ENCODE results near the gene CYP2D6.

DNA sequence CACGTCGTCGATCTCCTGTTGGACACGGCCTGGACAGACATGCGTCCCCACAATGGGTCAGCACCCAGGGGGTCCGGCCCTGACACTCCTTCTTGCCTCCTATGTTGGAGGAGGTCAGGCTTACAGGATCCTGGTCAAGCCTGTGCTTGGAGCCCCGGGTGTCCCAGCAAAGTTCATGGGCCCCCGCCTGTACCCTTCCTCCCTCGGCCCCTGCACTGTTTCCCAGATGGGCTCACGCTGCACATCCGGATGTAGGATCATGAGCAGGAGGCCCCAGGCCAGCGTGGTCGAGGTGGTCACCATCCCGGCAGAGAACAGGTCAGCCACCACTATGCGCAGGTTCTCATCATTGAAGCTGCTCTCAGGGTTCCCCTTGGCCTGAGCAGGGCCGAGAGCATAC lies 3.0 kb downstream of the CYP2D6 start:
- TF ChIP-seq RAD21 (IDR thresholded peaks at IDR 0.05 in 1 of 2, conservative IDR thresholded peaks at IDR 0.05 in 1 of 2; ENCODE audit: low read depth in 2 of 2, low read length in 2 of 2) (no peak), CTCF (IDR thresholded peaks at IDR 0.05; ENCODE audit: control extremely low read depth in 1 of 3, insufficient read depth in 1 of 3, low read depth in 1 of 3, low read length in 3 of 3) (no peak), POLR2AphosphoS5 (IDR thresholded peaks at IDR 0.05; ENCODE audit: low read depth, low read length) (no peak), ZNF274 (IDR thresholded peaks at IDR 0.05; ENCODE audit: borderline replicate concordance, extremely low read depth, low read length) (no peak), POLR2A (IDR thresholded peaks at IDR 0.05; ENCODE audit: control extremely low read depth in 1 of 2, low read depth in 2 of 2, low read length in 2 of 2) (no peak), TAF1 (IDR thresholded peaks at IDR 0.05; ENCODE audit: low read depth, low read length) (no peak), EZH2 (IDR thresholded peaks at IDR 0.05; ENCODE audit: low read depth, low read length, severe bottlenecking) (no peak), RFX5 (IDR thresholded peaks at IDR 0.05; ENCODE audit: borderline replicate concordance, low read depth, low read length) (no peak)
- TF ChIP-seq, protein P1, sequence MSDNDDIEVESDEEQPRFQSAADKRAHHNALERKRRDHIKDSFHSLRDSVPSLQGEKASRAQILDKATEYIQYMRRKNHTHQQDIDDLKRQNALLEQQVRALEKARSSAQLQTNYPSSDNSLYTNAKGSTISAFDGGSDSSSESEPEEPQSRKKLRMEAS (IDR thresholded peaks at IDR 0.05), result no peak

Data from H1 (cell line).